ENCODE results near the gene C12orf60.

C12orf60 gene

GRCh38 chr12:14842315-14842714 lies 38.8 kb downstream of the C12orf60 start:
- TF ChIP-seq RAD21 (IDR thresholded peaks at IDR 0.05; ENCODE audit: low read depth) = no peak
- TF ChIP-seq FOXM1 (IDR thresholded peaks at IDR 0.05; ENCODE audit: borderline replicate concordance, low read depth) = no peak
- TF ChIP-seq YY1 (IDR thresholded peaks at IDR 0.05; ENCODE audit: low read depth) = no peak
- no peak for TF ChIP-seq NFIC (IDR thresholded peaks at IDR 0.05)
- TF ChIP-seq ZBTB7A (IDR thresholded peaks at IDR 0.05; ENCODE audit: low read depth) = no peak
- TF ChIP-seq, protein P1, sequence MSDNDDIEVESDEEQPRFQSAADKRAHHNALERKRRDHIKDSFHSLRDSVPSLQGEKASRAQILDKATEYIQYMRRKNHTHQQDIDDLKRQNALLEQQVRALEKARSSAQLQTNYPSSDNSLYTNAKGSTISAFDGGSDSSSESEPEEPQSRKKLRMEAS (IDR thresholded peaks at IDR 0.05) = no peak
- TF ChIP-seq TEAD4 (IDR thresholded peaks at IDR 0.05) = no peak
- no peak for TF ChIP-seq CREB1 (IDR thresholded peaks at IDR 0.05; ENCODE audit: low read depth)
- TF ChIP-seq, protein P2, sequence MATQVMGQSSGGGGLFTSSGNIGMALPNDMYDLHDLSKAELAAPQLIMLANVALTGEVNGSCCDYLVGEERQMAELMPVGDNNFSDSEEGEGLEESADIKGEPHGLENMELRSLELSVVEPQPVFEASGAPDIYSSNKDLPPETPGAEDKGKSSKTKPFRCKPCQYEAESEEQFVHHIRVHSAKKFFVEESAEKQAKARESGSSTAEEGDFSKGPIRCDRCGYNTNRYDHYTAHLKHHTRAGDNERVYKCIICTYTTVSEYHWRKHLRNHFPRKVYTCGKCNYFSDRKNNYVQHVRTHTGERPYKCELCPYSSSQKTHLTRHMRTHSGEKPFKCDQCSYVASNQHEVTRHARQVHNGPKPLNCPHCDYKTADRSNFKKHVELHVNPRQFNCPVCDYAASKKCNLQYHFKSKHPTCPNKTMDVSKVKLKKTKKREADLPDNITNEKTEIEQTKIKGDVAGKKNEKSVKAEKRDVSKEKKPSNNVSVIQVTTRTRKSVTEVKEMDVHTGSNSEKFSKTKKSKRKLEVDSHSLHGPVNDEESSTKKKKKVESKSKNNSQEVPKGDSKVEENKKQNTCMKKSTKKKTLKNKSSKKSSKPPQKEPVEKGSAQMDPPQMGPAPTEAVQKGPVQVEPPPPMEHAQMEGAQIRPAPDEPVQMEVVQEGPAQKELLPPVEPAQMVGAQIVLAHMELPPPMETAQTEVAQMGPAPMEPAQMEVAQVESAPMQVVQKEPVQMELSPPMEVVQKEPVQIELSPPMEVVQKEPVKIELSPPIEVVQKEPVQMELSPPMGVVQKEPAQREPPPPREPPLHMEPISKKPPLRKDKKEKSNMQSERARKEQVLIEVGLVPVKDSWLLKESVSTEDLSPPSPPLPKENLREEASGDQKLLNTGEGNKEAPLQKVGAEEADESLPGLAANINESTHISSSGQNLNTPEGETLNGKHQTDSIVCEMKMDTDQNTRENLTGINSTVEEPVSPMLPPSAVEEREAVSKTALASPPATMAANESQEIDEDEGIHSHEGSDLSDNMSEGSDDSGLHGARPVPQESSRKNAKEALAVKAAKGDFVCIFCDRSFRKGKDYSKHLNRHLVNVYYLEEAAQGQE (IDR thresholded peaks at IDR 0.05; ENCODE audit: low read depth) = no peak
- no peak for TF ChIP-seq EP300 (IDR thresholded peaks at IDR 0.05; ENCODE audit: borderline replicate concordance)
- no peak for TF ChIP-seq USF1 (IDR thresholded peaks at IDR 0.05)
- TF ChIP-seq EGR1 (IDR thresholded peaks at IDR 0.05) = no peak
- TF ChIP-seq TAF1 (IDR thresholded peaks at IDR 0.05; ENCODE audit: low read depth) = no peak
- TF ChIP-seq TCF12 (IDR thresholded peaks at IDR 0.05; ENCODE audit: low read depth) = no peak
- TF ChIP-seq CEBPB (IDR thresholded peaks at IDR 0.05) = no peak

DNA sequence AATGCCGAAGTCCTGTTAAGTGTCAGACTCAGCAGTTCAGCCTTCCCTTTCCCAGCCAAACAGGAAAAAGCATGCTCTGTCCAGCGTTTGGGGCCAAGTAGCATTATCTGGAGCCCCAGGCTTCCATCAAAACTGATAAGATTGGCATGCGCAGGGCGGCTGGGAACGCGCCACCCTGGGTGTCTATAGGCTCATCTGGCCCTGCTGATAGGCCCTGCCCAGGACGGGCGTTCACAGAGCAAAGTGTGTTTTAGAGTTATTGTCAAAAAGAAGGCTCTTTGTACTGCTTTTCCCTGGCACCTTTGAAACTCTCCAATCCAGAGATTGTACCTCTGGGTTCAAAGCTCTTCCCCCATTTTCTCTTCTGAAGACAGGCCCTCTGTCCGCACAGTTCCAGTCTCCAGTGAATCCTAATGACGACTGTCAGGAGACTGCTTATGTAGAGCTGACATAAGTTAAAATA lies 40.0 kb downstream of the C12orf60 start, which contains the start of gene ART4:
ART4 (minus strand) TSS at position 102 of the 463 bp plus-strand sequence. CDS start 413 bp downstream, outside the sequence.
- no peak for TF ChIP-seq CREB1 (IDR thresholded peaks at IDR 0.05; ENCODE audit: low read depth)
- TF ChIP-seq, protein P2 (IDR thresholded peaks at IDR 0.05; ENCODE audit: low read depth) = peak; percentile 41
- TF ChIP-seq TCF12 (IDR thresholded peaks at IDR 0.05; ENCODE audit: low read depth) = no peak
- no peak for TF ChIP-seq FOXM1 (IDR thresholded peaks at IDR 0.05; ENCODE audit: borderline replicate concordance, low read depth)
- TF ChIP-seq TEAD4 (IDR thresholded peaks at IDR 0.05) = no peak
- no peak for TF ChIP-seq RAD21 (IDR thresholded peaks at IDR 0.05; ENCODE audit: low read depth)
- no peak for TF ChIP-seq EP300 (IDR thresholded peaks at IDR 0.05; ENCODE audit: borderline replicate concordance)

GRCh38 chr12:14844401-14844800 lies 40.9 kb downstream of the C12orf60 start:
- no peak for TF ChIP-seq TCF12 (IDR thresholded peaks at IDR 0.05; ENCODE audit: low read depth)
- no peak for TF ChIP-seq FOXM1 (IDR thresholded peaks at IDR 0.05; ENCODE audit: borderline replicate concordance, low read depth)
- TF ChIP-seq TEAD4 (IDR thresholded peaks at IDR 0.05) = no peak
- no peak for TF ChIP-seq USF1 (IDR thresholded peaks at IDR 0.05)
- no peak for TF ChIP-seq CEBPB (IDR thresholded peaks at IDR 0.05)
- TF ChIP-seq ZBTB7A (IDR thresholded peaks at IDR 0.05; ENCODE audit: low read depth) = no peak
- TF ChIP-seq, protein P2 (IDR thresholded peaks at IDR 0.05; ENCODE audit: low read depth) = no peak
- no peak for TF ChIP-seq YY1 (IDR thresholded peaks at IDR 0.05; ENCODE audit: low read depth)
- no peak for TF ChIP-seq NFIC (IDR thresholded peaks at IDR 0.05)

- no peak for TF ChIP-seq YY1 (IDR thresholded peaks at IDR 0.05; ENCODE audit: low read depth)
- TF ChIP-seq RAD21 (IDR thresholded peaks at IDR 0.05; ENCODE audit: low read depth) = peak; percentile 95
These were observed 41.9 kb downstream of the C12orf60 start for GRCh38 chr12:14845350-14845750.

DNA sequence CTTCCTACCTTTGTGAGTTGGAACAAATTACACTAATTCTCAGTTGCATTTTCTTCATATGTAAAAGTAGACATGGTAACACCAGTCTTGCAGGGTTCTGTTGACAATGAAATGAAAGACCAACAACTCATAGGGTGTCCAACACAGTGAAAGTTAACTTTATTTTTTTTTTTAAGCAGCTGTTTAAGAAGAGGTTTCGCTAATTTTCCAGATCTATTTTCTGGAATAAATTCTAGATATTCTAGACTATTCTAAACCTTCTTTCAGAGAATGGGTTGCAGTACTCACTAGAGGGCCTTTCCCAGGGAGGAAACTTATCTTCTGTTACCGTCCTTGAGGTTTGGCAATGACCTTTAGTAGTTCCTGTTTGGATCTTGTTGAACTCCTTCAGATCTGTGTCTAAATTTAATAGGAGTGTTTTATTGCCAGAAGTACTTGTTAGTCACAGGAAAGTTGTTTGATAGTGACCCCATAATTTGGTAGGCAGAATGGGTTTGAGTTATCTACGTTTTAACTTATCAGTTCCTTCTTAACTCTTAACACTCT lies 42.6 kb downstream of the C12orf60 start:
- TF ChIP-seq YY1 (IDR thresholded peaks at IDR 0.05; ENCODE audit: low read depth) = no peak
- TF ChIP-seq, protein P2 (IDR thresholded peaks at IDR 0.05; ENCODE audit: low read depth) = no peak

All from Ishikawa (cell line).